Endometrial microvascular endothelial cells (primary cell): ENCODE measurements around the gene KLHDC7A. TPM values are rescaled to one million over a fixed set of nuclear protein-coding genes. Genes with fewer than 3 reads are reported as not detected.
"Not testable (repeated sequence)": the region's sequence is repeated elsewhere in the genome, so short reads cannot be mapped to it uniquely, and the experiment has no call there.

Experiments used
- in situ Hi-C: cut with HindIII; loops from 2 replicates; pipeline ENCODE4 v1.10.0; 2017; ENCODE audit warnings: low sequenced_read_pairs, low pct_unique_long_range_greater_than_20kb; ENCODE audit errors: inconsistent ontology term
- total RNA-seq: library from RNA; depleted of rRNA; stranded (reverse); fragments of >200 nt; gene quantifications from one replicate; pipeline ENCODE4 v1.2.3, GENCODE V29; 2015; ENCODE audit errors: inconsistent ontology term

Gene KLHDC7A
- total RNA-seq = not detected

- in situ Hi-C loops = no loop called here
Observed at GRCh38 chr1:18480315-18481189, at the start of gene KLHDC7A. TSS of gene KLHDC7A (plus strand) at chr1:18480930. CDS start at chr1:18480982, 52 bp downstream.

GRCh38 chr1:18434041-18434440, 46.7 kb upstream of the KLHDC7A start:
- in situ Hi-C loops = no loop called here

GRCh38 chr1:18440385-18441226, 40.1 kb upstream of the KLHDC7A start:
- in situ Hi-C loops = no loop called here

GRCh38 chr1:18443587-18444520, 36.9 kb upstream of the KLHDC7A start:
- in situ Hi-C loops = no loop called here

- in situ Hi-C loops = no loop called here
Observed at GRCh38 chr1:18444563-18444962, 36.2 kb upstream of the KLHDC7A start.

GRCh38 chr1:18446751-18447150, 34.0 kb upstream of the KLHDC7A start:
- in situ Hi-C loops = no loop called here

GRCh38 chr1:18447509-18448220, 33.1 kb upstream of the KLHDC7A start:
- in situ Hi-C loops = no loop called here

- in situ Hi-C loops = no loop called here
Observed at GRCh38 chr1:18448889-18449288, 31.8 kb upstream of the KLHDC7A start.

- in situ Hi-C loops = no loop called here
Observed at GRCh38 chr1:18452550-18452949, 28.2 kb upstream of the KLHDC7A start.

- in situ Hi-C loops = no loop called here
Observed at GRCh38 chr1:18458133-18459092, 22.3 kb upstream of the KLHDC7A start.

GRCh38 chr1:18461656-18462055, 19.1 kb upstream of the KLHDC7A start:
- in situ Hi-C loops = no loop called here

GRCh38 chr1:18462517-18462916, 18.2 kb upstream of the KLHDC7A start:
- in situ Hi-C loops = not testable (repeated sequence)

- in situ Hi-C loops = no loop called here
Observed at GRCh38 chr1:18463063-18463462, 17.7 kb upstream of the KLHDC7A start.

GRCh38 chr1:18463984-18464664, 16.6 kb upstream of the KLHDC7A start:
- in situ Hi-C loops = no loop called here

- in situ Hi-C loops = no loop called here
Observed at GRCh38 chr1:18464665-18465050, 16.1 kb upstream of the KLHDC7A start.

- in situ Hi-C loops = no loop called here
Observed at GRCh38 chr1:18466676-18467075, 14.1 kb upstream of the KLHDC7A start.

GRCh38 chr1:18468570-18468969, 12.2 kb upstream of the KLHDC7A start:
- in situ Hi-C loops = no loop called here
